Activated CD8-positive, alpha-beta memory T cell treated with anti-CD3 and anti-CD28 coated beads for 4 hours (primary cell): ENCODE measurements around the gene MTERF4.

Source experiments
- DNase-seq, 2 donors: peaks; one replicate each; pipeline ENCODE4 v3.0.0-alpha.2; 2020; ENCODE audit warnings: low read depth in 2 of 2

The MTERF4 gene

GRCh38 chr2:241088376-241088775 is 13.7 kb downstream of the MTERF4 start:
- no peak for DNase-seq

GRCh38 chr2:241087420-241088268 is 14.4 kb downstream of the MTERF4 start:
- no peak for DNase-seq

GRCh38 chr2:241084856-241085444 is 17.1 kb downstream of the MTERF4 start:
- no peak for DNase-seq

GRCh38 chr2:241083091-241083415 is 19.0 kb downstream of the MTERF4 start:
- no peak for DNase-seq

GRCh38 chr2:241082341-241083090 is 19.6 kb downstream of the MTERF4 start:
- no peak for DNase-seq

DNA sequence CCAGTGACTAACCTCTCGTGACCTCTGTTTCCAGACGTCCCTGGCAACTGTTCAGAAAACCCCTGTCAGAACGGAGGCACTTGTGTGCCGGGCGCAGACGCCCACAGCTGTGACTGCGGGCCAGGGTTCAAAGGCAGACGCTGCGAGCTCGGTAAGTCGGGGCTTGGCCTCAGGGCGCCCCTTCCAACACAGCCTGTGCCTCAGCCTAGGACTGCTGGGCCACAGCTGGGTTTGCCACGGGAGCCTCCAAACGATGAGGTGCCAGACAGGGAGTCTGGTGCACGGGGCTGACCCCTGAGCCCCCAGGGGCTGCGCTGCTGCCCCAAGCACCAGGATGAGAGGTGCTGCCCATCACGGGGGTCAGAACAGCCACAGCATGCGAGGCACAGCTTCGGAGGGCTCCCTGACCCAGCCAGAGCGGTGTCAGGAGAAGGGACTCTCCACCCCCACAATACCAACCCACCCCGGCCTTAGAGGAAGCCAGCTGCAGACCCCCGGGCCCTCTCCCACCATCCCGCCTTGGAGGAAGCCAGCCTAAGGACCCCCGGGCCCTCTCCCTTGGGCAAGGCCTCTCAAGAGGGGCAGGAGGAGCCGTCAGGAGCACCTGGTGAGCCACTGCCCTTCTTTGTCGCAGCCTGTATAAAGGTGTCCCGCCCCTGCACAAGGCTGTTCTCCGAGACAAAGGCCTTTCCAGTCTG is 20.3 kb downstream of the MTERF4 start:
- no peak for DNase-seq

- DNase-seq, result no peak
Observed at GRCh38 chr2:241081190-241081642, 20.9 kb downstream of the MTERF4 start.

- DNase-seq, result no peak
Observed at GRCh38 chr2:241080405-241081189, 21.5 kb downstream of the MTERF4 start.

GRCh38 chr2:241074901-241075540 is 27.1 kb downstream of the MTERF4 start:
- DNase-seq, result no peak

- no peak for DNase-seq
Observed at GRCh38 chr2:241074065-241074818, 27.8 kb downstream of the MTERF4 start.

DNA sequence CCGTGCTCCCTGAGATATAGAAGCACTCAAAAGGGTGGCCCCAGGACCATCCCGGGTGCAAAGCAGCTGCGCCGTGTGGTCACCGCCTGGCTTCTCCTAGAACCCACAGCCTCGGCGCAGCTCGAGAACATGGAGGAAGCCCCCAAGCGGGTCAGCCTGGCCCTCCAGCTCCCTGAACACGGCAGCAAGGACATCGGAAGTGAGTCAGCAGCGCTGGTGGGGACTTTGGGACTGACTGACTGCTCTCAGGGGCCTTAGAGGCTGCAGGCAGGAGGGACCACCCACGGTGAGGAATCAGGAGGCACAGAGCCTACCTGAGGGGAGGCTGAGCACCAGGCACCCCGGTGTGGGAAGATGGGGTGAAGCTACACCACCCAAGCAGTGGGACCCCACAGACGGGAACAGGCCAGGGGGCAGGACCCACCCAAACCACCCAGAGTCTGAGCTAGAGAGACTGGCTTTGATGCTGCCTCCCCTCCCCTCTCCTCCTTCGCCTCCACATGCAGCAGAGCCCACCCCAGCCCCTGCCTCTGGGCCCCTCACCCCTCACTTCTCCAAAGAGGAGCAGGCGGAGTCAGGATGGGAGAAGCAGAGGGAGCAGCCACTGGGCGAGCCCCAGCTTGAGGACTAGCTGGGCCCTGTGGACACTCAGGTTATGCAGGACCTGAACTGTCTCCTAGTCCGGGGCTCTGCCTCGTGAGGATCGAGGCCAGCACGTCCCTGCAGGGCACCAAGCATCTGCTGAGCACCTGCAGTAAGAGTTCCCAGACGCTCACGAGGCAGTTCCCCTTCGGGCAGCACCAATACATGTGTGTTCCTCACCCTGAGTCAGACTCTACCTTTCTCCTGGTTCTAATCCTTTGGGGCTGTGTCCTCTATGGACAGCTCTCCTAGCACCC is 28.7 kb downstream of the MTERF4 start:
- no peak for DNase-seq

- no peak for DNase-seq
Observed at GRCh38 chr2:241072553-241073165, 29.4 kb downstream of the MTERF4 start.

DNA sequence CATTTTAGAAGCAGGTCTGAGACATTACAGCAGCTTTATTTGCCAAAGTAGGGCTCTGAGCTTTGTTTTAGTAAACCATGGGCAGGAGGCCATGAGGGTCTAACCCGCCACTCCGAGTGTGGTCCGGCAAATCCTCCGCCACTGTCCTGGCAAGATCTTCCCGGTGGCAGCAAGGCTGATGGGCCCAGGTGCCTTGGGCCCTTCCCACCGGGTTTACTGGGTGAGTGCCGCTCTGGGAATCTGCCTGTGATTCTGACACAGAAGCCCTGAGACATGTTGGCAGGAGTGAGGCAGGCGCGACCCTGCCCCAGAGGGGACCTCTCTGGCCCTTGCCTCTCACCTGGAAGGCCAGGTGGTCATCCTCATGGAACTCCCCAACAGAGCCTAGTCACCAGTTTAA is 29.9 kb downstream of the MTERF4 start:
- DNase-seq, result no peak

DNA sequence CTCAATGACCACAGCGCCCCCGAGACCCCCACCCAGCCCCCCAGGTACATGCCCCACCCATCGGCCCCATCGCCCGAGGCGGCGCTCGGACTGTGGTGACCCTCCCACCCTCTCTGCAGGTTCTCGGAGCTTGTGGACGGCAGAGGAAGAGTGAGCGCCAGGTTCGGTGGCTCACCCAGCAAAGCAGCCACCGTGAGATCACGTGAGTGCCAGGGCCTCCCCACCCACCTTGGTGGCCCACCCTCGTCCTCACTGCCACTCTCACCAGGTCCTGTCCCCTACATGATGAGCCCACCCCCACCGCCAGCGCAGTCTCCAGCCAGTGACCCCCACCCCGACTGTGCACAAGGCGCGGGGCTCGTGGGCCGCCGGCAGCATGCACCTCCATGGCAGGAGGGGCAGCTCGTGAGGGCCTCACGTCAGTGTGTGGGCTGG is 30.4 kb downstream of the MTERF4 start:
- DNase-seq, result no peak

DNA sequence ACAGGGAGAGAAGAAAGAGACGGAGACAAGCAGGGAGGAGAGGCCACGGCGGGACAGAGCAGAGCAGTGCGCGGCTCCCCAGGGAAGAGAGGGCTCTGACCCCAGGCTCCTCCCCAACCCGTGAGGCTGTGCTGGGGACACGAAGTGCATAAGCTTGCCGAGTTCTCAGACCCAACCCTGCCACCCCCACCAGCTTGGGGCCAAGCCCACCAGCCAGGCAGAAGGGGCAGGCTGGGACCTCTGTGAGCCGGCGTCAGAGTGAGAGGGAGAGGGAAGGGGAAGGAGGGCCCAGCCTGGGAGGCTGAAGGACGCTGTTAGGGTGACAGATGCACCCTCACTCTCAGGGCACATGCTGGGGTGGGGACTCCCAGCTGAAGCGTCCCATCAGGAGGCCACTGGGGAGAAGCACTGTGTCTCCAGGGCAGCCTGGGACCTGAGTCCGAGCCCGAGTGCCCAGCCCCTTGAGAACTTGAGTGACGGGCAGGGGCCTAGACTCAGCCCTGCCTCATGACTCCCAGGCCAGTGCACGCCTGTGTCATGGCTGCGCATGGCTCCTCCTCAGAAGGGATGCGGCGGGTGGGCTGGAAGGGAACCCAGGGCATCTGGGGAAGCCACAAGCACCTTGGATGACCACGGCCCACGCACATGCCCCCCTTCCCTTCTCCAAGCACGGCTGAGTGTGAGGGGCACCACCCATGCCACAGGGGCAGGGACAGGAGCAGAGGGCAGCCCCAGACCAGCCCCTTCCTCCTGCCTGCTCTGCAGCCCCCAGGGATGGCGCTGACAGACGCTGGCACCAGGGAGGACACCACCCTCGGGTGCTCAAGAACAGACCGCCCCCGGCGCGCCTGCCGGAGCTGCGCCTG is 31.0 kb downstream of the MTERF4 start:
- no peak for DNase-seq

DNA sequence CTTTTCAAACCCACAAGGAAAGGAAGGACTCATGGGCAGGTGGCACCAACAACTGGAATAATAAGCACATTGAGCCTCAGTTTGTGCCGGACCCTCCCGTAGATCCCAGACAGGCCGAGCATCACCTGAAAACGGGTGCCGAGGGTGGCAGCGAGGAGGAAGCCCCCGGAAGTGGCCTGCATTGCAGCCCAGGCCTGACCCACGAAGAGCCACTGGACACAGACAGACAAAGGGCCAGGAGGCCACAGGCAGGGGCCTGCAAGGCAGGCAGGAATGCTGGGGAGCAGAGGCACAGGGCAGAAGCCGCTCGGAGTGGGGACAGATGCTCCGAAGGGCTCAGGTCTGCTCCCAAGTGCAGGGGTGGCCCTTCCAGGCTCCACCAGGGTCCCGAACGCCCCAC is 31.7 kb downstream of the MTERF4 start:
- DNase-seq, result no peak

DNA sequence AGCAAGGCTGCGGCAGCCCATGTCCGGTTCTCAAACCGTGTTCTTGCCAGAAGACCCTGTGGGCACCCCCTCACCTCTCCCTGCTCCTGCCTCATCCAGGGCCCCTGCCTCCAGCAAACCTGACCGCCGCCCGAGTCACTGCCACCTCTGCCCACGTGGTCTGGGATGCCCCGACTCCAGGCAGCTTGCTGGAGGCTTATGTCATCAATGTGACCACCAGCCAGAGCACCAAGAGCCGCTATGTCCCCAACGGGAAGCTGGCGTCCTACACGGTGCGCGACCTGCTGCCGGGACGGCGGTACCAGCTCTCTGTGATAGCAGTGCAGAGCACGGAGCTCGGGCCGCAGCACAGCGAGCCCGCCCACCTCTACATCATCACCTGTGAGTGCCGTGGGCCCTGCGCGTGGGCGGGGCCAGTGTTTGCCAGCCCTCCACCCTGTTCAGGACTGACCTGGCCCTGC is 32.2 kb downstream of the MTERF4 start:
- no peak for DNase-seq
